Epithelial cell of proximal tubule (primary cell): ENCODE results near the gene INTS15. TPM values are rescaled to one million over a fixed set of nuclear protein-coding genes. Genes with fewer than 3 reads are reported as not detected.

Experiments used
- DNase-seq: peaks from one replicate; pipeline ENCODE4 v3.0.0-alpha.2; 2011; ENCODE audit warnings: low read depth
- H3K4me3 ChIP-seq: 2 replicates; pipeline ENCODE4 v1.5.1; 2011; ENCODE audit warnings: low read depth, mild to moderate bottlenecking, low read length
- CTCF ChIP-seq: conservative IDR thresholded peaks from 2 replicates; pipeline ENCODE4 v1.5.1; 2012; ENCODE audit warnings: low read depth, mild to moderate bottlenecking, low read length
- total RNA-seq: library from RNA; depleted of rRNA; stranded (reverse); fragments of >200 nt; gene quantifications from 2 replicates; pipeline ENCODE4 v1.2.3, GENCODE V29; 2015

INTS15 gene
- total RNA-seq, 1 donor from 2014 or later, result 23.1 TPM

DNA sequence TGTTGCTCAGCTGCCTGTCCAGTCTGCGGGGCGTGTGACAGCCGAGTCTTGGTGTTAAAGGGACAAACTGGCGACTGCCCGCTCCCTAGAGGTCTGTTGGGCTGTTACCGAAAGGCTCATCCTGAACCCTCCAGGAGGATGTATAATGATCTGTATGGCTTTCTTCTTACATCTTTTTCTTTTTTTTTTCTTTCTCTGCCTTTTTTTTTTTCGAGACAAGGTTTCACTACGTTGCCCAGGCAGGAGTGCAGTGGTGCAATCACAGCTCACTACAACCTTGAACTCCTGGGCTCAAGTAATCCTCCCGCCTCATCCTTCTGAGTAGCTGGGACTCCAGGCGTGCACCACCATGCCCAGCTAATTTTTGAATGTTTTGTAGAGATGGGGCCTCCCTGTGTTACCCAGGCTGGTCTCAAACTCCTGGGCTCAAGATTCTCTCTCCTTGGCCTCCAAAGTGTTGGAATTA lies 857 bp downstream of the INTS15 start:
- peak overlapping the region; percentile 94 for H3K4me3 ChIP-seq
- TF ChIP-seq CTCF, result no peak
- DNase-seq, result no peak

DNA sequence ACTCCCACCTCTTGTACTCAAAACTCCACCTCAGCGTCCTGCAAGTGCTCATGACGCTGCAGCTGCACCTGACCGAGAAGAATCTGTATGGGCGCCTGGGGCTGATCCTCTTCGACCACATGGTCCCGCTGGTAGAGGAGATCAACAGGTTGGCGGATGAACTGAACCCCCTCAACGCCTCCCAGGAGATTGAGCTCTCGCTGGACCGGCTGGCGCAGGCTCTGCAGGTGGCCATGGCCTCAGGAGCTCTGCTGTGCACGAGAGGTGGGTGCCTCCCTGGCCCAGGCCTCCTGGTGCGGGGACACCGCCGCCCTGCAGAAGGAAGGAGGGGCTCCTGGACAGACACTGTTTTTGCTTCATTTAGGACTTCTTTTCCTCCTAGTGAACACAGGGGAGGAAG lies 10.3 kb downstream of the INTS15 start:
- no peak for TF ChIP-seq CTCF
- no peak overlapping the region for H3K4me3 ChIP-seq
- DNase-seq, result no peak

- no peak overlapping the region for H3K4me3 ChIP-seq
- no peak for TF ChIP-seq CTCF
- no peak for DNase-seq
These were observed 14.6 kb downstream of the INTS15 start for GRCh38 chr7:6604458-6604857.

- no peak for TF ChIP-seq CTCF
- DNase-seq, result no peak
- no peak overlapping the region for H3K4me3 ChIP-seq
These were observed 17.2 kb downstream of the INTS15 start for GRCh38 chr7:6606866-6607583.

DNA sequence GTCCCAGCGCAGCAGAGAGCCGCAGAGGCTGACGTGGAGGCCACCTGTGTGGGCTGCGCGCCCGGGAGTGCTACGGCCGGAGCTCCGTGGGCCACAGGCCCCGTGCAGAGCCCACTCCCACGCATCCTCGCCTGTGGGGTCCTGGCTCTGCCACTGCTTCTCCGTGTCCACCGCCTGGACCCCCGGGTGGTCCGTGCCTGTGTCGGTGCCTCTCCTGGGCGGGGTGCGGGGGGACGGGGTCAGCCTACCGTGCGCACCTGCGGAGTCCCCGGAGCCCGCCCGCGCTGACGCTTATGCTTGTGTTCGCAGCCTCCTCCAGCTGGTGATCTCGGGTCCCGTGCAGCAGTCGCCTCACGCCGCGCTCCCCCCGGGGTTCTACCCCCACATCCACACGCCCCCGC lies 17.8 kb downstream of the INTS15 start:
- no peak overlapping the region for H3K4me3 ChIP-seq
- no peak for DNase-seq
- TF ChIP-seq CTCF, result no peak

DNA sequence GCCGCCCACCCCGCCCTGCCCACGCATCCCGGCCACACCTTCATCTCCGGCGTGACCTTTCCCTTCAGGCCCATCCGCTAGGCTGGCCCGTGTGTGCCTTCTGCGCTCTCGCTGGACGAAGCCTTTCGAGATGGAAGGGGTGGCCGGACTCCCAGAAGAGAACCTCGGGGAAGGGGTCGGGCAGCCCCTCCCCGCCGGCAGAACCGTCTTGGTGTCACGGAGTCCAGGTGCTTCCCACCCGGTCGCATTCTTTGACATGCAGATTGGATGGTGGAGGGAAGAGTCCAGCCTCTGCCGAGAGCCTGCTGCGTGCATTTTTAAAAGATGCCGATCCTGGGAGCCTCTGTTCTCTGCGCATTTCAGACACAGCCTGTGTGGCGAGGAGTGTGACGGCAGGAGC lies 18.3 kb downstream of the INTS15 start:
- TF ChIP-seq CTCF, result no peak
- no peak for DNase-seq
- H3K4me3 ChIP-seq, result no peak overlapping the region

- no peak for DNase-seq
- no peak overlapping the region for H3K4me3 ChIP-seq
- no peak for TF ChIP-seq CTCF
These were observed 19.0 kb downstream of the INTS15 start for GRCh38 chr7:6608794-6609193.
